HL-60 (cell line): ENCODE results near the gene PRSS8.

ENCODE experiments used
- DNase-seq, 2 experiments: peaks; one replicate each; pipeline ENCODE4 v3.0.0-alpha.2; 2010 to 2020; ENCODE audit warnings: low read depth in 1 of 2, low spot score in 1 of 2
- H3K27ac ChIP-seq: fragments of 250-450 bp; sonication (Bioruptor Pico); replicated peaks from 2 replicates; pipeline ENCODE4 v1.5.1; 2020; ENCODE audit warnings: mild to moderate bottlenecking, moderate library complexity
- H3K27me3 ChIP-seq: fragments of 250-450 bp; sonication (Bioruptor Pico); 2 replicates; pipeline ENCODE4 v1.5.1; 2021; ENCODE audit warnings: mild to moderate bottlenecking, moderate library complexity; ENCODE audit not compliant: insufficient read depth, poor library complexity, severe bottlenecking
- H3K4me3 ChIP-seq: replicated peaks from 2 replicates; pipeline ENCODE4 v1.5.1; 2011; ENCODE audit warnings: mild to moderate bottlenecking, control low read depth, low read length; ENCODE audit not compliant: insufficient read depth
- CTCF ChIP-seq: IDR thresholded peaks from one replicate; pipeline ENCODE4 v1.5.1; 2011; ENCODE audit warnings: low read length, control low read depth, inconsistent platforms; ENCODE audit not compliant: insufficient read depth
- GABPA ChIP-seq: IDR thresholded peaks from 2 replicates; pipeline ENCODE4 v1.6.1; 2012; ENCODE audit warnings: low read depth
- POLR2AphosphoS5 ChIP-seq: IDR thresholded peaks from 2 replicates; pipeline ENCODE4 v1.6.1; 2012; ENCODE audit warnings: low read depth
- SPI1 ChIP-seq: IDR thresholded peaks from 2 replicates; pipeline ENCODE4 v1.6.1; 2012; ENCODE audit warnings: low read depth, mild to moderate bottlenecking, borderline replicate concordance
- TF ChIP-seq, protein P1 (sequence below): IDR thresholded peaks from 2 replicates; pipeline ENCODE4 v1.6.1; 2012; ENCODE audit warnings: low read depth; ENCODE audit not compliant: insufficient replicate concordance

The PRSS8 gene

DNA sequence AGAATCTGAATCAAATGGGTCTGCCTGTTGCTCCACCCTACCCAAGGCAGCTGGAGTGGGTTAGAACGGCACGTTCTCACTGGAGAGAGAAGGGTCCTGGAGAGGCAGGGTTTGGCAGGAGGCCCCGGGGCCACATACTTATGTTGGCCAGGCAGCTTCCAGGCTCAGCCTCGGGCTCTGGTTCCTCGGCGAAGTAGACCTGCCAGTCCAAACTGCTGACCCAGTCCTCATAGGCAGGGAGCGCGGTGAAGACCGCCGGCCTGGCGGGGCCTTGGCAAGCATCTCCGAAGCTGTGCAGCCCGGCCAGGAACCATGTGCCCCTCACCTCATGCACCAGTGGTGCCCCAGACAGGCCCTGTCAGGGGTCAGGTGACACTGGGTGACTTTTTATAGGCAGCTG, 51.5 kb downstream of the PRSS8 start:
- H3K27ac ChIP-seq: no peak overlapping the region
- TF ChIP-seq CTCF (no peak), POLR2AphosphoS5 (no peak), GABPA (no peak), SPI1 (no peak)
- TF ChIP-seq, protein P1, sequence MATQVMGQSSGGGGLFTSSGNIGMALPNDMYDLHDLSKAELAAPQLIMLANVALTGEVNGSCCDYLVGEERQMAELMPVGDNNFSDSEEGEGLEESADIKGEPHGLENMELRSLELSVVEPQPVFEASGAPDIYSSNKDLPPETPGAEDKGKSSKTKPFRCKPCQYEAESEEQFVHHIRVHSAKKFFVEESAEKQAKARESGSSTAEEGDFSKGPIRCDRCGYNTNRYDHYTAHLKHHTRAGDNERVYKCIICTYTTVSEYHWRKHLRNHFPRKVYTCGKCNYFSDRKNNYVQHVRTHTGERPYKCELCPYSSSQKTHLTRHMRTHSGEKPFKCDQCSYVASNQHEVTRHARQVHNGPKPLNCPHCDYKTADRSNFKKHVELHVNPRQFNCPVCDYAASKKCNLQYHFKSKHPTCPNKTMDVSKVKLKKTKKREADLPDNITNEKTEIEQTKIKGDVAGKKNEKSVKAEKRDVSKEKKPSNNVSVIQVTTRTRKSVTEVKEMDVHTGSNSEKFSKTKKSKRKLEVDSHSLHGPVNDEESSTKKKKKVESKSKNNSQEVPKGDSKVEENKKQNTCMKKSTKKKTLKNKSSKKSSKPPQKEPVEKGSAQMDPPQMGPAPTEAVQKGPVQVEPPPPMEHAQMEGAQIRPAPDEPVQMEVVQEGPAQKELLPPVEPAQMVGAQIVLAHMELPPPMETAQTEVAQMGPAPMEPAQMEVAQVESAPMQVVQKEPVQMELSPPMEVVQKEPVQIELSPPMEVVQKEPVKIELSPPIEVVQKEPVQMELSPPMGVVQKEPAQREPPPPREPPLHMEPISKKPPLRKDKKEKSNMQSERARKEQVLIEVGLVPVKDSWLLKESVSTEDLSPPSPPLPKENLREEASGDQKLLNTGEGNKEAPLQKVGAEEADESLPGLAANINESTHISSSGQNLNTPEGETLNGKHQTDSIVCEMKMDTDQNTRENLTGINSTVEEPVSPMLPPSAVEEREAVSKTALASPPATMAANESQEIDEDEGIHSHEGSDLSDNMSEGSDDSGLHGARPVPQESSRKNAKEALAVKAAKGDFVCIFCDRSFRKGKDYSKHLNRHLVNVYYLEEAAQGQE: no peak
- DNase-seq: no peak
- no peak overlapping the region for H3K4me3 ChIP-seq
- H3K27me3 ChIP-seq: no peaks in the 10 kb centered on the region

- 0 out of 2 replicates have a peak, but pooled peaks have one; percentile 17 for TF ChIP-seq POLR2AphosphoS5
- TF ChIP-seq CTCF: no peak
- DNase-seq: no peak
- Histone ChIP-seq H3K27me3 (no peaks in the 10 kb centered on the region), H3K4me3 (no peak overlapping the region), H3K27ac (no peak overlapping the region)
Observed at GRCh38 chr16:31083556-31083955, 52.0 kb downstream of the PRSS8 start.

- DNase-seq: no peak
- no peak overlapping the region for H3K4me3 ChIP-seq
- H3K27ac ChIP-seq: no peak overlapping the region
- no peak for TF ChIP-seq POLR2AphosphoS5
- TF ChIP-seq SPI1: no peak
- TF ChIP-seq, protein P1: no peak
- no peak for TF ChIP-seq GABPA
- TF ChIP-seq CTCF: no peak
- no peaks in the 10 kb centered on the region for H3K27me3 ChIP-seq
Observed at GRCh38 chr16:31083081-31083480, 52.4 kb downstream of the PRSS8 start.

DNA sequence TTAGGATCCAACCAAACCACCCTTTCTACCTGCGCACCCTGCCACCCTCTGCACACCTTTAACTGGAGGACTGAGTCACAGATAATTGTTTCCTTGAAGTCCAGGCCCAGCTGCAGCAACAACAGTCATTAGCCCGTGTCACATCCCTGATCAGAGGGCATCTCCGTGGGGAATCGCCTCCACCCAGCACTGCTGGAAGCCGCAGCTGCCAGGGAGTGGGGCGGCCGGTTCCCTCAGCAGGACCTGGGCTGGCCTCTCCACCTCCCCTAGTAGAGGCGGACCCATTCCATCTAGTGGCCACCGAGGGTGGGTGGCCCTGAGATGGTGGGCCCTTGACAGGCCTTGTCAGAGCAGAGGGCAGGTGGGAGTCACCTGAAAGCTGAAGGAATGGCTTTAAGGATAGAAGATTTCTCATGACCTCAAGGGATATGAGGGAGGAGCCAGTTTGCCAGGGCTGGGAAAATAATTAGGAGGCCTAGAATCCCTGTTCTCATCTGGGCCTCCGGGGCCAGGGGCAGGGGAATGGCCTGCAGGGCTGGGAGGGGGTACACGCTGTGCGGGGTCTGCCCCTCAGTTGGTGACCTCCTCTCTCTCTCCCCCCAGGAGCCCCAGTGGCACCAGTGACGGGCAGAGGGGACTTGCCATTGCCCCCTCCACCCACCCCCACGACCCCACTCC, 53.0 kb downstream of the PRSS8 start:
- TF ChIP-seq GABPA (no peak), SPI1 (no peak), POLR2AphosphoS5 (no peak), CTCF (no peak)
- TF ChIP-seq, protein P1: no peak
- no peak for DNase-seq
- H3K27ac ChIP-seq: no peak overlapping the region
- H3K27me3 ChIP-seq: no peaks in the 10 kb centered on the region
- no peak overlapping the region for H3K4me3 ChIP-seq
